ENCODE measurements around the gene RNFT2. TPM values are rescaled to one million over a fixed set of nuclear protein-coding genes. Genes with fewer than 3 reads are reported as not detected.
A peak's percentile ranks its signal among the peaks of the same experiment; 100 is the strongest.

Gene RNFT2
- total RNA-seq, 2 donors from 2014 or later: 0.32 to 4.7 TPM

GRCh38 chr12:116766285-116766684 lies 28.2 kb downstream of the RNFT2 start:
- no peak for TF ChIP-seq POLR2A (IDR thresholded peaks at IDR 0.05)
- no peaks in the 10 kb centered on the region for H3K27me3 ChIP-seq (replicated peaks; ENCODE audit: insufficient read depth)
- H3K9me3 ChIP-seq: no peaks in the 10 kb centered on the region
- no peak for DNase-seq (ENCODE audit: low spot score)
- no peak overlapping the region for H3K27ac ChIP-seq
- intact Hi-C loops (cut with DNase I): no loop called here
- H3K36me3 ChIP-seq: no peaks in the 10 kb centered on the region
- no peaks in the 10 kb centered on the region for H3K4me1 ChIP-seq (replicated peaks)
- H3K4me3 ChIP-seq: no peak overlapping the region
- WGBS: 98% methylated on average over 3 of the region's 3 CpGs

- Histone ChIP-seq H3K27ac (no peak overlapping the region), H3K36me3 (no peaks in the 10 kb centered on the region), H3K27me3 (replicated peaks; ENCODE audit: insufficient read depth) (no peaks in the 10 kb centered on the region), H3K9me3 (no peaks in the 10 kb centered on the region), H3K4me1 (replicated peaks) (no peaks in the 10 kb centered on the region), H3K4me3 (no peak overlapping the region)
- intact Hi-C loops (cut with DNase I): no loop called here
- 86% methylated on average over 3 of the region's 3 CpGs for WGBS
- TF ChIP-seq CTCF (IDR thresholded peaks at IDR 0.05): no peak
- no peak for TF ChIP-seq POLR2AphosphoS5 (IDR thresholded peaks at IDR 0.05)
- no peak for TF ChIP-seq POLR2A (IDR thresholded peaks at IDR 0.05)
- no peak for DNase-seq (ENCODE audit: low spot score)
These were observed 28.6 kb downstream of the RNFT2 start for GRCh38 chr12:116766746-116767145.

GRCh38 chr12:116771651-116772050 lies 33.5 kb downstream of the RNFT2 start:
- H3K9me3 ChIP-seq: no peaks in the 10 kb centered on the region
- no peak for TF ChIP-seq POLR2AphosphoS5 (IDR thresholded peaks at IDR 0.05)
- TF ChIP-seq CTCF (IDR thresholded peaks at IDR 0.05): no peak
- TF ChIP-seq POLR2A (IDR thresholded peaks at IDR 0.05): no peak
- 54% methylated on average over 8 of the region's 8 CpGs for WGBS
- no peaks in the 10 kb centered on the region for H3K27me3 ChIP-seq (replicated peaks; ENCODE audit: insufficient read depth)
- no peak for DNase-seq (ENCODE audit: low spot score)
- no peaks in the 10 kb centered on the region for H3K36me3 ChIP-seq
- H3K4me1 ChIP-seq (replicated peaks): no peaks in the 10 kb centered on the region
- no peak overlapping the region for H3K4me3 ChIP-seq
- intact Hi-C loops (cut with DNase I): no loop called here
- H3K27ac ChIP-seq: no peak overlapping the region

- DNase-seq (ENCODE audit: low spot score): peak; percentile 5
These were observed 35.2 kb downstream of the RNFT2 start for GRCh38 chr12:116773276-116773731.

GRCh38 chr12:116774020-116774419 lies 35.9 kb downstream of the RNFT2 start:
- Histone ChIP-seq H3K4me1 (replicated peaks) (no peaks in the 10 kb centered on the region), H3K36me3 (no peaks in the 10 kb centered on the region), H3K27me3 (replicated peaks; ENCODE audit: insufficient read depth) (no peaks in the 10 kb centered on the region), H3K4me3 (no peak overlapping the region), H3K27ac (no peak overlapping the region), H3K9me3 (no peaks in the 10 kb centered on the region)
- intact Hi-C loops (cut with DNase I): no loop called here
- no peak for DNase-seq (ENCODE audit: low spot score)
- TF ChIP-seq CTCF (IDR thresholded peaks at IDR 0.05) (no peak), POLR2A (IDR thresholded peaks at IDR 0.05) (no peak), POLR2AphosphoS5 (IDR thresholded peaks at IDR 0.05) (no peak)
- 69% methylated on average over 4 of the region's 4 CpGs for WGBS

More at GRCh38 chr12:116773276-116773731, 35.2 kb downstream of the RNFT2 start:
- H3K27me3 ChIP-seq (replicated peaks; ENCODE audit: insufficient read depth): no peaks in the 10 kb centered on the region
- no peaks in the 10 kb centered on the region for H3K4me1 ChIP-seq (replicated peaks)
- TF ChIP-seq CTCF (IDR thresholded peaks at IDR 0.05) (no peak), POLR2AphosphoS5 (IDR thresholded peaks at IDR 0.05) (no peak), POLR2A (IDR thresholded peaks at IDR 0.05) (no peak)
- H3K9me3 ChIP-seq: no peaks in the 10 kb centered on the region
- H3K4me3 ChIP-seq: no peak overlapping the region
- intact Hi-C loops (cut with DNase I): no loop called here
- no peaks in the 10 kb centered on the region for H3K36me3 ChIP-seq
- 62% methylated on average over 4 of the region's 4 CpGs for WGBS
- H3K27ac ChIP-seq: no peak overlapping the region
